K562 (cell line): ENCODE data around the gene NPAS3. TPM values are rescaled to one million over a fixed set of nuclear protein-coding genes. Genes with fewer than 3 reads are reported as not detected.

ENCODE experiments used
- ATAC-seq: fragments of 200-7000 bp; cut with Tn5 transposase; 3 replicates; pipeline ENCODE4 v1.9.1; 2020; ENCODE audit warnings: moderate library complexity
- BruUV-seq: library from RNA; stranded (reverse); fragments of 400-500 nt; replicated peaks from 2 replicates; lab custom pipeline; 2021; lab: Mats Ljungman, UMichigan
- CTCF ChIA-PET: fragments of 300-600 bp; formaldehyde crosslinking; extraction: SDS; loops from one replicate; lab custom pipeline; 2021; ENCODE audit warnings: low intra/inter-chr PET ratio; lab: Yijun Ruan, JAX
- POLR2A ChIA-PET: fragments of 300-600, 350-650 bp; sonication (Branson Sonifier 250); formaldehyde crosslinking; extraction: SDS; loops from one replicate; lab custom pipeline; 2021; ENCODE audit warnings: antibody characterized with exemption, inconsistent platforms; lab: Yijun Ruan, JAX
- DNase-seq, 4 experiments: peaks; one replicate each; pipeline versions ENCODE4 v3.0.0 to v3.0.0-alpha.2; 2011 to 2018; ENCODE audit warnings: low spot score in 3 of 4, mixed read lengths in 3 of 4; ENCODE audit errors: extremely low read depth in 1 of 4
- FAIRE-seq: peaks from 2 replicates; lab custom pipeline; 2011; peaks lifted over from hg19 to GRCh38; lab: Jason Lieb, UNC
- H2AFZ ChIP-seq: 2 replicates; pipeline ENCODE4 v1.6.0; 2011; ENCODE audit warnings: low read depth, low read length, control low read depth, inconsistent platforms
- H3K27ac ChIP-seq: fragments of 200-600 bp; 3 replicates; pipeline ENCODE4 v1.8.0; 2011; ENCODE audit warnings: low read depth, mild to moderate bottlenecking, control low read depth, inconsistent platforms, low read length, moderate library complexity, mixed read lengths; ENCODE audit errors: extremely low read depth
- H3K27me3 ChIP-seq, 2 experiments: fragments of 300-600 bp in 1 of 2; 2 replicates in 1 of 2; 3 replicates in 1 of 2; pipeline versions ENCODE4 v1.6.0 to v1.8.0; 2011; ENCODE audit warnings: inconsistent platforms in 2 of 2, low read length in 2 of 2, mild to moderate bottlenecking in 1 of 2, mixed read lengths in 1 of 2, moderate library complexity in 1 of 2; ENCODE audit not compliant: control insufficient read depth in 2 of 2, insufficient read depth in 2 of 2
- H3K36me3 ChIP-seq: fragments of 300-600 bp; 3 replicates; pipeline ENCODE4 v1.8.0; 2011; ENCODE audit warnings: mild to moderate bottlenecking, low read length, inconsistent platforms; ENCODE audit not compliant: control insufficient read depth, insufficient read depth
- H3K4me1 ChIP-seq, 2 experiments: fragments of 200-600 bp in 1 of 2; replicated peaks in 1 of 2; 2 replicates in 1 of 2; 3 replicates in 1 of 2; pipeline versions ENCODE4 v1.5.1 to v1.8.0; 2011; ENCODE audit warnings: inconsistent platforms in 2 of 2, low read length in 2 of 2, mild to moderate bottlenecking in 1 of 2, mixed read lengths in 1 of 2, moderate library complexity in 1 of 2; ENCODE audit not compliant: control insufficient read depth in 2 of 2, insufficient read depth in 2 of 2
- H3K4me2 ChIP-seq: 2 replicates; pipeline ENCODE4 v1.6.1; 2011; ENCODE audit warnings: low read length, control low read depth, inconsistent platforms, mixed read lengths; ENCODE audit not compliant: insufficient read depth
- H3K4me3 ChIP-seq: fragments of 200-600 bp; sonication (generic), shearing (Covaris generic); 2 replicates; pipeline ENCODE4 v1.5.1; 2016; ENCODE audit warnings: control low read depth, inconsistent platforms
- H3K79me2 ChIP-seq: fragments of 200-600 bp; 3 replicates; pipeline ENCODE4 v1.8.0; 2011; ENCODE audit warnings: low read length, inconsistent platforms; ENCODE audit not compliant: control insufficient read depth, insufficient read depth
- H3K9ac ChIP-seq, 2 experiments: 2 replicates each; pipeline versions ENCODE4 v1.6.0 to v1.6.1; 2011; ENCODE audit warnings: low read depth in 2 of 2, low read length in 2 of 2, control low read depth in 1 of 2, inconsistent platforms in 1 of 2, mild to moderate bottlenecking in 1 of 2, mixed read lengths in 1 of 2; ENCODE audit not compliant: insufficient read depth in 1 of 2
- H3K9me1 ChIP-seq: one replicate; pipeline ENCODE4 v1.6.0; 2011; ENCODE audit warnings: inconsistent platforms, mild to moderate bottlenecking, low read length, moderate library complexity; ENCODE audit not compliant: control insufficient read depth, insufficient read depth
- H3K9me3 ChIP-seq: replicated peaks from 2 replicates; pipeline ENCODE4 v1.5.1; 2011; ENCODE audit warnings: low read depth, low read length, inconsistent platforms; ENCODE audit not compliant: control insufficient read depth, insufficient read depth
- H4K20me1 ChIP-seq: replicated peaks from 2 replicates; pipeline ENCODE4 v1.6.1; 2011; ENCODE audit warnings: low read length, inconsistent platforms, mixed read lengths; ENCODE audit not compliant: control insufficient read depth, insufficient read depth
- KDM2B ChIP-seq: fragments of 250-450 bp; sonication (Bioruptor Pico); IDR thresholded peaks from 2 replicates; pipeline ENCODE4 v1.8.0; 2021; ENCODE audit warnings: mild to moderate bottlenecking, moderate library complexity
- MAFG ChIP-seq: fragments of 450-650 bp; conservative IDR thresholded peaks from 2 replicates; pipeline ENCODE4 v1.6.1; 2016; ENCODE audit warnings: missing genetic modification characterization, missing compliant biosample characterization
- PHB ChIP-seq: fragments of 250-450 bp; sonication (Bioruptor Pico); IDR thresholded peaks from 2 replicates; pipeline ENCODE4 v1.5.0; 2021
- TBL1XR1 ChIP-seq, 2 experiments: IDR thresholded peaks; 2 replicates each; pipeline ENCODE4 v1.6.1; 2012; ENCODE audit warnings: improper control_type of control experiment in 2 of 2, low read length in 2 of 2, mild to moderate bottlenecking in 1 of 2
- ZKSCAN1 ChIP-seq: fragments of 150-350 bp; IDR thresholded peaks from 2 replicates; pipeline ENCODE4 v1.6.1; 2016; ENCODE audit warnings: low read depth, low read length
- WGBS: fragments of 100-300 bp; shearing (Covaris generic); methylation state at CpG from one replicate; pipeline ENCODE4 v1.1.6; 2016; ENCODE audit warnings: low coverage, mixed read lengths; ENCODE audit not compliant: insufficient coverage; ENCODE audit errors: missing lambda C conversion rate; 5-methylcytosine and 5-hydroxymethylcytosine counted together
- in situ Hi-C: fragments of 300-500 bp; cut with MboI; formaldehyde crosslinking; loops from 4 replicates; pipeline ENCODE4 v1.15.0; 2018; ENCODE audit warnings: inconsistent platforms, mixed read lengths
- intact Hi-C: fragments of 100-400 bp; cut with micrococcal nuclease; formaldehyde crosslinking; loops from 2 replicates; pipeline ENCODE4 v1.14.2; 2022
- polyA plus RNA-seq, 8 experiments: library from polyadenylated mRNA; depleted of rRNA in 4 of 8; stranded (reverse) in 5 of 8; unstranded in 3 of 8; fragments of >200 nt; fragmentation: Nextera tagmentation in 2 of 8; fragmentation: Illumina TruSeq in 1 of 8; extraction: Ambion mirVana in 2 of 8; extraction: Trizol in 1 of 8; gene quantifications; 2 replicates each; pipeline versions ENCODE4 v1.2.1 to v1.2.3, GENCODE V29; 2011 to 2014; ENCODE audit warnings: inconsistent platforms in 1 of 8, missing spikeins in 1 of 8
- total RNA-seq, 7 experiments: library from RNA; depleted of rRNA in 6 of 7; stranded (reverse); fragments of >200 nt in 6 of 7; fragmentation: Illumina TruSeq in 2 of 7; extraction: Trizol in 2 of 7; gene quantifications; 2 replicates each; pipeline versions ENCODE4 v1.2.1 to v1.2.3, GENCODE V29; 2011 to 2021; ENCODE audit warnings: low replicate concordance in 1 of 7
- TF ChIP-seq, protein P1 (sequence below): fragments of 250-450 bp; sonication (Bioruptor Pico); IDR thresholded peaks from 2 replicates; pipeline ENCODE4 v1.8.0; 2022; ENCODE audit warnings: inconsistent platforms, mild to moderate bottlenecking, moderate library complexity, borderline replicate concordance

The NPAS3 gene
- total and polyA plus RNA-seq, 9 of the 15 experiments (the other 6 are each of a cell fraction or from before 2014, with no cell fraction given) = 0.04 TPM; not detected in 8

DNA sequence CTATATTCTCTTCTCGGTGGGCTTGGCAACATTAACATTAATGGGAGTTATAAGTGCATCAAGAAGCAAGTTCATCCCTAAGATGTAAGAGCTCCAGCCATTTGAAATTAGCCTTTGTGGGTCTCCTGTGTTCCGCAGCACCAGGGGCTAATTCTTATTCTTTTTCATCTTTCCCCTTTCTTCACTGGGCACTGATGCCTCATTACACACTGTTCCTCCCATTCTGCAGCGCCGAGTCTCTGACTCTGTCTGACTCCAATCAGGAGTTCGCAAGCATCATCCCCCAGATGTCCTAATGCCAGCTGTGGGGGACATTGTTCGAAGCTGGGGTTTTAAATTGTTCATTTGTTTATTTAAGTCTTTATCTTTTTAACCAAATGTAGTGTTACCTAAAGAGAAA lies 670.9 kb downstream of the NPAS3 start:
- H3K27ac ChIP-seq = no peak overlapping the region
- WGBS = 15% methylated on average over 3 of the region's 6 CpGs
- H3K36me3 ChIP-seq = no peaks in the 10 kb centered on the region
- no peaks in the 10 kb centered on the region for H3K4me1 ChIP-seq
- no peaks in the 10 kb centered on the region for H3K9me1 ChIP-seq
- H3K79me2 ChIP-seq = no peaks in the 10 kb centered on the region
- H4K20me1 ChIP-seq = no peaks in the 10 kb centered on the region
- ATAC-seq = no peak
- DNase-seq = no peak
- H3K4me2 ChIP-seq = no peak overlapping the region
- intact Hi-C loops = no loop called here
- TF ChIP-seq, protein P1, sequence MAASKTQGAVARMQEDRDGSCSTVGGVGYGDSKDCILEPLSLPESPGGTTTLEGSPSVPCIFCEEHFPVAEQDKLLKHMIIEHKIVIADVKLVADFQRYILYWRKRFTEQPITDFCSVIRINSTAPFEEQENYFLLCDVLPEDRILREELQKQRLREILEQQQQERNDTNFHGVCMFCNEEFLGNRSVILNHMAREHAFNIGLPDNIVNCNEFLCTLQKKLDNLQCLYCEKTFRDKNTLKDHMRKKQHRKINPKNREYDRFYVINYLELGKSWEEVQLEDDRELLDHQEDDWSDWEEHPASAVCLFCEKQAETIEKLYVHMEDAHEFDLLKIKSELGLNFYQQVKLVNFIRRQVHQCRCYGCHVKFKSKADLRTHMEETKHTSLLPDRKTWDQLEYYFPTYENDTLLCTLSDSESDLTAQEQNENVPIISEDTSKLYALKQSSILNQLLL (CRISPR knock-in tag) = no peak
- TF ChIP-seq KDM2B (CRISPR knock-in tag) (no peak), PHB (CRISPR knock-in tag) (no peak), TBL1XR1 (IDR thresholded peaks at IDR 0.05; ENCODE audit: low read length in 2 of 2) (no peak), MAFG (tag) (no peak), ZKSCAN1 (no peak)
- ChIA-PET POLR2A (interaction anchor here (0.7 kb wide), 1 partner anchor 14 kb away, joined by 3 read pairs; no protein-coding TSS in a partner anchor), CTCF (no interaction called here)
- H3K9me3 ChIP-seq = no peaks in the 10 kb centered on the region
- no peak overlapping the region for H3K4me3 ChIP-seq
- in situ Hi-C loops = no loop called here
- no peak for FAIRE-seq
- no peak overlapping the region for H2AFZ ChIP-seq
- H3K9ac ChIP-seq = no peak overlapping the region
- no peaks in the 10 kb centered on the region; a peak in 1 of 5 replicates for H3K27me3 ChIP-seq
- BruUV-seq = no TSS peak
